Colonic mucosa (tissue), 4 donors: ENCODE results near the gene NLRP2B. TPM values are rescaled to one million over a fixed set of nuclear protein-coding genes. Genes with fewer than 3 reads are reported as not detected.

Source experiments
- DNase-seq: peaks from one replicate; pipeline ENCODE4 v3.0.0-alpha.2; 2020
- H3K27ac ChIP-seq: fragments of 200-600 bp; one replicate; pipeline ENCODE4 v1.8.0; 2021
- H3K27me3 ChIP-seq: fragments of 200-600 bp; one replicate; pipeline ENCODE4 v1.8.0; 2021
- H3K36me3 ChIP-seq: fragments of 200-600 bp; one replicate; pipeline ENCODE4 v1.8.0; 2021
- H3K4me1 ChIP-seq: fragments of 200-600 bp; one replicate; pipeline ENCODE4 v1.8.0; 2021; ENCODE audit warnings: mild to moderate bottlenecking
- H3K4me3 ChIP-seq: fragments of 200-600 bp; one replicate; pipeline ENCODE4 v1.8.0; 2021
- H3K9ac ChIP-seq, 2 donors: one replicate each; pipeline ENCODE4 v1.7.0; 2013; ENCODE audit warnings: control low read depth in 2 of 2, low read depth in 2 of 2, low read length in 2 of 2
- H3K9me3 ChIP-seq: fragments of 200-600 bp; one replicate; pipeline ENCODE4 v1.8.0; 2021
- intact Hi-C: fragments of 100-400 bp; cut with DNase I; formaldehyde crosslinking; loops from one replicate; pipeline ENCODE4 v1.14.1; 2022
- total RNA-seq, 2 donors: library from RNA; stranded (reverse); fragmentation: NEBNext Ultra II Directional in 1 of 2; extraction: Animal tissue kit (Norgen Biotek cat#: 25700) in 1 of 2; gene quantifications; one replicate each; pipeline ENCODE4 v1.2.1, GENCODE V29; 2021
- TF ChIP-seq, protein P1 (sequence below): fragments of 200-600 bp; IDR thresholded peaks from one replicate; pipeline ENCODE4 v1.8.0; 2022; ENCODE audit warnings: antibody characterized with exemption, mild to moderate bottlenecking
- donor health status: healthy.
- donor health status: DM: no; HTN: no; CAD: no.
- donor health status: DM: no; HTN: no; CAD: no.

The NLRP2B gene
- total RNA-seq, 2 donors from 2014 or later: not detected

DNA sequence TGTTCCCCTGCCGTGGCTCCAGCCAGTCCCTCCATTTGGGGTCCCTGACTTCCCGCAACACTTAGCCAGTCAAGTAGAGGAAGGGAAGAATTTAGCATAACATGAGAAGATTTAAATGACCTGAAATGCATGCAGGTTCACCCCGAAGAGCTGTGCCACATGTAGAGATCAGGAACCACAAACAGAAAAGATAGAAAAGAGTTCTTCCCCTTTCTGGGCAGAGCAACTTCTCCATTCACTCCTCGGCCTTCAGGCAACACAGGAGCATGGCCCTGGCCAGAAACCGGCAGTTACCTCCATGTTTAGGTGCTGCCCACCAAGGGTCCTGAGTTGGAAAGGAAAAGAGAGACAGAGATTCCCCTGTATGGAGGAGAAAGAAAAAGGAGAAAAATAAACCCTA lies 5.2 kb downstream of the NLRP2B start:
- Histone ChIP-seq H3K9ac (no peak overlapping the region), H3K36me3 (no peaks in the 10 kb centered on the region), H3K4me1 (no peaks in the 10 kb centered on the region), H3K9me3 (no peaks in the 10 kb centered on the region), H3K4me3 (no peak overlapping the region), H3K27ac (no peak overlapping the region), H3K27me3 (no peaks in the 10 kb centered on the region)
- TF ChIP-seq, protein P1, sequence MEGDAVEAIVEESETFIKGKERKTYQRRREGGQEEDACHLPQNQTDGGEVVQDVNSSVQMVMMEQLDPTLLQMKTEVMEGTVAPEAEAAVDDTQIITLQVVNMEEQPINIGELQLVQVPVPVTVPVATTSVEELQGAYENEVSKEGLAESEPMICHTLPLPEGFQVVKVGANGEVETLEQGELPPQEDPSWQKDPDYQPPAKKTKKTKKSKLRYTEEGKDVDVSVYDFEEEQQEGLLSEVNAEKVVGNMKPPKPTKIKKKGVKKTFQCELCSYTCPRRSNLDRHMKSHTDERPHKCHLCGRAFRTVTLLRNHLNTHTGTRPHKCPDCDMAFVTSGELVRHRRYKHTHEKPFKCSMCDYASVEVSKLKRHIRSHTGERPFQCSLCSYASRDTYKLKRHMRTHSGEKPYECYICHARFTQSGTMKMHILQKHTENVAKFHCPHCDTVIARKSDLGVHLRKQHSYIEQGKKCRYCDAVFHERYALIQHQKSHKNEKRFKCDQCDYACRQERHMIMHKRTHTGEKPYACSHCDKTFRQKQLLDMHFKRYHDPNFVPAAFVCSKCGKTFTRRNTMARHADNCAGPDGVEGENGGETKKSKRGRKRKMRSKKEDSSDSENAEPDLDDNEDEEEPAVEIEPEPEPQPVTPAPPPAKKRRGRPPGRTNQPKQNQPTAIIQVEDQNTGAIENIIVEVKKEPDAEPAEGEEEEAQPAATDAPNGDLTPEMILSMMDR: no peak
- no peak for DNase-seq
- intact Hi-C loops: no loop called here

DNA sequence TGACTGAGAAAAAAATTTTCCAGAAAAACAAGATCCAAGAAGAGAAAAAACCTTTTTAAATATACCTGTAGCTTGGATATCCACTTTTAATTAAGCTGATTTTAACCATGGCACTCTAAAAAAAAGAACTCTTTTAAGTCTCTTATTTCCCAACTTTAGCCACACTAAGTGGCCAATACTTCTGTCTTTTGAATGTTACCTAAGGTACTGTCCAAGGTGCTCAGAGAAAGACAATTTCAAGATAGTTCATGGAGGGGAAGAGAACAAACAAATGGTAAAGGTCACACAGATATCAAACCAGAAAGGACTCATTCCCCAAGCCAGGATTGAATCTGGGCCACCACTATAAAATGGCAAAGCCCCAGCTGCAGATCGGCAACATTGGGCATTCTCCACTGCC lies 10.1 kb downstream of the NLRP2B start:
- no peak overlapping the region for H3K4me3 ChIP-seq
- no peak overlapping the region for H3K9ac ChIP-seq
- DNase-seq: no peak
- no peak overlapping the region for H3K27ac ChIP-seq
- no peaks in the 10 kb centered on the region for H3K9me3 ChIP-seq
- TF ChIP-seq, protein P1: no peak
- H3K27me3 ChIP-seq: no peaks in the 10 kb centered on the region
- H3K36me3 ChIP-seq: no peaks in the 10 kb centered on the region
- H3K4me1 ChIP-seq: no peaks in the 10 kb centered on the region
- intact Hi-C loops: no loop called here

DNA sequence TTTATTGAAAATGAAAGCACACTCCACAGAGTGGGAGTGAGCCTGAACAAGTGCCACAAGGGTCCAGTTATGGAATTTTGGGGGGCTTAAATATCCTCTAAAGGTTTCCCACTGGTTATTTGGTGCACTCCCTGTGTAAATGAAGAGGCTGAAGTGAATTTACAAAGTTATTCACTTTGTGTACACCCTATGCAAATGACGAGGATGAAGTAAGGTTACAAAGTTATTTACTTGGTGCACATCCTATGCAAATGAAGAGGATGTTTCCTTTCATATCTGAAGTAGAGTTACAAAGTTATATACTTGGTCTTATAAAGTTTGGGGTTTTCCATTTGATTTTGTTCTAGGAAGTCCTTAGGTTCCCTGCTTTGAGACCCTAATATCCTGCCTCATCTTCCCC lies 13.1 kb downstream of the NLRP2B start:
- Histone ChIP-seq H3K9ac (no peak overlapping the region), H3K36me3 (no peaks in the 10 kb centered on the region), H3K4me3 (no peak overlapping the region), H3K27me3 (no peaks in the 10 kb centered on the region), H3K9me3 (no peaks in the 10 kb centered on the region), H3K27ac (no peak overlapping the region), H3K4me1 (no peaks in the 10 kb centered on the region)
- TF ChIP-seq, protein P1: no peak
- DNase-seq: no peak
- intact Hi-C loops: no loop called here

DNA sequence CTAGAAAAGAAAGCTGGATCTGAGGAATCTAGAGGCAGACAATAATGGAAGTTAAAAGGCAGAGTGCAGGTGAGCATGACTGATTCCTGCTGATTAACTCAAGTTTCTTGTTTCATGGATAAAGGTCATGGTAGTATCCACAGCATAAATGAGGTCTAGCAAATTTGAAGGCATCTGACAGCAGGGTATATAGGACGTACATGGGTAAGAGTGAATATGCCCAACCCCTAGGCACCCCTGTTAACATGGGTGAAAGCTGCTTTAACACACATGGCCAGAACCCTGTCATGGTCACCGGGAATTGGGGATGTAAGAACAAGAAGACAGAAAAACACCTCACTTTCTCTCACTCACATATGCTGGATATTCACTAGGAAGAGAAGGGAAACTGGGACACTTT lies 25.0 kb downstream of the NLRP2B start:
- Histone ChIP-seq H3K9ac (no peak overlapping the region), H3K9me3 (no peaks in the 10 kb centered on the region), H3K4me1 (no peaks in the 10 kb centered on the region), H3K27me3 (no peaks in the 10 kb centered on the region), H3K4me3 (no peak overlapping the region), H3K36me3 (no peaks in the 10 kb centered on the region), H3K27ac (no peak overlapping the region)
- intact Hi-C loops: no loop called here
- TF ChIP-seq, protein P1: no peak
- DNase-seq: no peak

DNA sequence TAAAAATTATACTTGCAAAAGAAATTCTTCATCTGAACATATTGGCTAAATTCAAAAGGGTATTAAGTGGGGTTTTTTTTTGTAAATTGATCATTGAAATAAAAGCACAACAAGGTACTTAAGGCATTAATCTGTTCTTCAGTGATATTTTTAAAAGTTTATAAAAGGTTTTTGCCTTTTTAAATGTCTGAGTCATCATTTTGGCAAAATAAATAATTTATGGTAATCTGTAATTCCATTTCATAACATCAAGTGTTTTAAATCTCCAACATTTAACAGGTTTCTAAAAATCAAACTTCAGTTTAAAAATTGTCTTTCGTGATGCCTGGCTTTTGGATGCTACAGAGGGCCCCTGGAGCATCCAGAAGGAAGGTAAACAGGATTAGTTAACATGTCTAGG lies 27.4 kb downstream of the NLRP2B start:
- Histone ChIP-seq H3K4me1 (no peaks in the 10 kb centered on the region), H3K9ac (no peak overlapping the region), H3K4me3 (no peak overlapping the region), H3K27me3 (no peaks in the 10 kb centered on the region), H3K27ac (no peak overlapping the region), H3K9me3 (no peaks in the 10 kb centered on the region), H3K36me3 (no peaks in the 10 kb centered on the region)
- DNase-seq: no peak
- TF ChIP-seq, protein P1: no peak
- intact Hi-C loops: no loop called here
